PFSK-1 (cell line): ENCODE data around the gene MINK1.

Experiments used
- FOXP2 ChIP-seq: optimal IDR thresholded peaks from 2 replicates; pipeline ENCODE3; 2011; ENCODE audit warnings: borderline replicate concordance, control low read depth, inconsistent platforms; ENCODE audit not compliant: insufficient read depth; ENCODE audit errors: extremely low read length, extremely low read depth
- POLR2AphosphoS5 ChIP-seq: IDR thresholded peaks from 2 replicates; pipeline ENCODE4 v1.6.1; 2012; ENCODE audit warnings: low read depth, mild to moderate bottlenecking, control low read depth, low read length, moderate library complexity
- REST ChIP-seq, 2 experiments: IDR thresholded peaks; 2 replicates each; pipeline versions ENCODE4 v1.6.1 to v1.8.0; 2011 to 2012; ENCODE audit warnings: low read depth in 2 of 2, low read length in 2 of 2, control low read depth in 1 of 2, inconsistent platforms in 1 of 2, mild to moderate bottlenecking in 1 of 2, moderate library complexity in 1 of 2; ENCODE audit not compliant: insufficient read depth in 1 of 2
- SIN3A ChIP-seq: IDR thresholded peaks from 2 replicates; pipeline ENCODE4 v1.6.1; 2012; ENCODE audit warnings: mild to moderate bottlenecking, low read length, moderate library complexity, borderline replicate concordance; ENCODE audit not compliant: insufficient read depth
- TAF1 ChIP-seq: IDR thresholded peaks from 2 replicates; pipeline ENCODE4 v1.6.1; 2012; ENCODE audit warnings: low read length, control low read depth, borderline replicate concordance; ENCODE audit not compliant: insufficient read depth

Gene MINK1

DNA sequence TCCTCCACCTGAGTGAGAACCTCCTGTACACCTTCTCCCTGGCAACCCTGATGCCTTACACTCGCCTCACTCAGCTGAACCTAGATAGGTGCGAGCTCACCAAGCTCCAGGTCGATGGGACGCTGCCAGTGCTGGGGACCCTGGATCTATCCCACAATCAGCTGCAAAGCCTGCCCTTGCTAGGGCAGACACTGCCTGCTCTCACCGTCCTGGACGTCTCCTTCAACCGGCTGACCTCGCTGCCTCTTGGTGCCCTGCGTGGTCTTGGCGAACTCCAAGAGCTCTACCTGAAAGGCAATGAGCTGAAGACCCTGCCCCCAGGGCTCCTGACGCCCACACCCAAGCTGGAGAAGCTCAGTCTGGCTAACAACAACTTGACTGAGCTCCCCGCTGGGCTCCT lies 99.6 kb downstream of the MINK1 start:
- TF ChIP-seq FOXP2 (no peak), POLR2AphosphoS5 (no peak), TAF1 (no peak), SIN3A (no peak), REST (IDR thresholded peaks at IDR 0.05; ENCODE audit: insufficient read depth in 1 of 2, low read depth in 2 of 2, low read length in 2 of 2) (no peak)

- no peak for TF ChIP-seq REST (IDR thresholded peaks at IDR 0.05; ENCODE audit: insufficient read depth in 1 of 2, low read depth in 2 of 2, low read length in 2 of 2)
- TF ChIP-seq TAF1 = no peak
- no peak for TF ChIP-seq FOXP2
Observed at GRCh38 chr17:4933646-4934045, 100.5 kb downstream of the MINK1 start.

DNA sequence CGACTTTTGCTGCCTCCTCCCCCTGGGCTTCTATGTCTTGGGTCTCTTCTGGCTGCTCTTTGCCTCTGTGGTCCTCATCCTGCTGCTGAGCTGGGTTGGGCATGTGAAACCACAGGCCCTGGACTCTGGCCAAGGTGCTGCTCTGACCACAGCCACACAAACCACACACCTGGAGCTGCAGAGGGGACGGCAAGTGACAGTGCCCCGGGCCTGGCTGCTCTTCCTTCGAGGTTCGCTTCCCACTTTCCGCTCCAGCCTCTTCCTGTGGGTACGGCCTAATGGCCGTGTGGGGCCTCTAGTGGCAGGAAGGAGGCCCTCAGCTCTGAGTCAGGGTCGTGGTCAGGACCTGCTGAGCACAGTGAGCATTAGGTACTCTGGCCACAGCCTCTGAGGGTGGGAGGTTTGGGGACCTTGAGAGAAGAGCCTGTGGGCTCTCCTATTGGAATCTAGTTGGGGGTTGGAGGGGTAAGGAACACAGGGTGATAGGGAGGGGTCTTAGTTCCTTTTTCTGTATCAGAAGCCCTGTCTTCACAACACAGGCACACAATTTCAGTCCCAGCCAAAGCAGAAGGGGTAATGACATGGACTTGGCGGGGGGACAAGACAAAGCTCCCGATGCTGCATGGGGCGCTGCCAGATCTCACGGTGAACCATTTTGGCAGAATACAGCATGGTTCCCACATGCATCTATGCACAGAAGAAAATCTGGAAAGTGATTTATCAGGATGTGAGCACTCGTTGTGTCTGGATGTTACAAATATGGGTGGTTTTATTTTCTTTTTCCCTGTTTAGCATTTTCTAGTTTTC lies 101.2 kb downstream of the MINK1 start:
- TF ChIP-seq TAF1 (no peak), REST (IDR thresholded peaks at IDR 0.05; ENCODE audit: insufficient read depth in 1 of 2, low read depth in 2 of 2, low read length in 2 of 2) (peak; percentile 28 to 68; a peak in 2 of 4 replicates), FOXP2 (peak; percentile 41), POLR2AphosphoS5 (peak; percentile 75), SIN3A (no peak)

DNA sequence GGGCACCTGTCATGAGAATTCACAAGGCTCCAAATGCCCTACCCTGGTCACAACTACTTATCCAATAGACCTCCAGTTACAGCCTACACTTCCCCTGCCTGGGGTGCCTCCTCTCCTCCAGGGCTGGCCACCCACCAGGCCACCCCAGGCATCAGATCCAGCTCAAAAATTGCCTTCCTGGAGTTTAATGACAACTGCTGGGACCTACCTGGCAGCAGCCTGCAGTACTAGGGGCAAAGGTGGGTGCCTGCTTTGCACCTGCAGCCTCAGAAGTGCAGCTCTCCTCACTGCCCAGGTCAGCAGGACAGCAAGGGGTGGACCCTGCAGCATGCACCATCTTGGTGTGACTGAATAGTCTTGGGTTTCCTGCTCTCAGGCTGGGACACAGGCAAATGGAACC lies 102.5 kb downstream of the MINK1 start:
- no peak for TF ChIP-seq FOXP2
- no peak for TF ChIP-seq TAF1
- no peak for TF ChIP-seq REST (IDR thresholded peaks at IDR 0.05; ENCODE audit: insufficient read depth in 1 of 2, low read depth in 2 of 2, low read length in 2 of 2)
- TF ChIP-seq POLR2AphosphoS5 = no peak; the same call in 1 of the 2 replicates
- no peak for TF ChIP-seq SIN3A

GRCh38 chr17:4936436-4936835 lies 103.3 kb downstream of the MINK1 start:
- TF ChIP-seq FOXP2 = no peak
- TF ChIP-seq POLR2AphosphoS5 = peak; percentile 23; the same call in 1 of the 2 replicates
- TF ChIP-seq TAF1 = no peak
- no peak for TF ChIP-seq SIN3A
- no peak for TF ChIP-seq REST (IDR thresholded peaks at IDR 0.05; ENCODE audit: insufficient read depth in 1 of 2, low read depth in 2 of 2, low read length in 2 of 2)
